Heart left ventricle (tissue), 16 donors: ENCODE results near the gene GOLGA6D. TPM values are rescaled to one million over a fixed set of nuclear protein-coding genes. Genes with fewer than 3 reads are reported as not detected.
"Not testable (repeated sequence)": the region's sequence is repeated elsewhere in the genome, so short reads cannot be mapped to it uniquely, and the experiment has no call there.

ENCODE experiments used
- ATAC-seq, 4 donors: fragments of 200-7000 bp; cut with Tn5 transposase; one replicate each; pipeline ENCODE4 v1.9.1; 2020 to 2022; ENCODE audit warnings: moderate library complexity in 4 of 4, mild to moderate bottlenecking in 3 of 4, moderate number of reproducible peaks in 1 of 4
- DNase-seq, 5 donors: peaks; one replicate each; pipeline ENCODE4 v3.0.0-alpha.2; 2020
- H3K27ac ChIP-seq, 12 donors: fragments of 200-600 bp; sonication (generic) in 4 of 12; one replicate each; pipeline versions ENCODE4 v1.5.0 to v1.8.0; 2016 to 2022; ENCODE audit warnings: mild to moderate bottlenecking in 2 of 12
- H3K27me3 ChIP-seq, 9 donors: fragments of 200-600 bp; sonication (generic) in 2 of 9; one replicate each; pipeline versions ENCODE4 v1.5.1 to v1.8.0; 2016 to 2022; ENCODE audit warnings: mild to moderate bottlenecking in 3 of 9
- H3K36me3 ChIP-seq, 9 donors: fragments of 200-600 bp; sonication (generic) in 2 of 9; one replicate each; pipeline versions ENCODE4 v1.5.0 to v1.8.0; 2018 to 2022; ENCODE audit warnings: mild to moderate bottlenecking in 2 of 9
- H3K4me1 ChIP-seq, 12 donors: fragments of 200-600 bp; sonication (generic) in 4 of 12; one replicate each; pipeline versions ENCODE4 v1.5.0 to v1.8.0; 2016 to 2022; ENCODE audit warnings: mild to moderate bottlenecking in 3 of 12
- H3K4me3 ChIP-seq, 12 donors: fragments of 200-600 bp; sonication (generic) in 4 of 12; one replicate each; pipeline versions ENCODE4 v1.5.0 to v1.8.0; 2017 to 2022; ENCODE audit warnings: mild to moderate bottlenecking in 9 of 12, moderate library complexity in 4 of 12
- H3K9me3 ChIP-seq, 12 donors: fragments of 200-600 bp; sonication (generic) in 4 of 12; one replicate each; pipeline versions ENCODE4 v1.5.0 to v1.8.0; 2016 to 2022; ENCODE audit warnings: mild to moderate bottlenecking in 1 of 12
- POLR2A ChIP-seq, 2 donors: fragments of 450-650 bp; IDR thresholded peaks; one replicate each; pipeline ENCODE4 v1.6.1; 2017; ENCODE audit warnings: antibody characterized with exemption in 2 of 2, mild to moderate bottlenecking in 2 of 2, moderate library complexity in 2 of 2
- WGBS, 4 donors: extraction: QIAGEN DNeasy Blood & Tissue Kit in 2 of 4; methylation state at CpG; one replicate each; pipeline versions ENCODE4 v1.1.5 to v1.1.7; 2013 to 2018; 5-methylcytosine and 5-hydroxymethylcytosine counted together
- intact Hi-C, 10 donors: fragments of 100-400 bp; cut with DNase I; formaldehyde crosslinking; loops; one replicate each; pipeline versions ENCODE4 v1.11.1 to v1.14.2; 2022
- polyA plus RNA-seq, 2 donors: library from polyadenylated mRNA; stranded (reverse); fragments of 200-250 nt; gene quantifications; one replicate each; pipeline ENCODE4 v1.2.3, GENCODE V29; 2013
- total RNA-seq, 9 donors: library from RNA; depleted of rRNA in 2 of 9; stranded (reverse); fragments of >200 nt in 2 of 9; fragmentation: NEBNext Ultra II Directional in 3 of 9; extraction: Animal tissue kit (Norgen Biotek cat#: 25700) in 3 of 9; gene quantifications; one replicate each; pipeline versions ENCODE4 v1.1.0 to v1.2.4, GENCODE V29; 2016 to 2023
- TF ChIP-seq, protein P1 (sequence below), 12 donors: fragments of 200-600 bp; sonication (generic) in 4 of 12; IDR thresholded peaks; one replicate each; pipeline versions ENCODE4 v1.5.0 to v1.8.0; 2018 to 2022; ENCODE audit warnings: antibody characterized with exemption in 12 of 12, mild to moderate bottlenecking in 5 of 12
- donor health status: ischemic (EF 13 %, LVEDD 7.1; RV severe dilation, severe dysfunction).
- donor health status: healthy with polysubstance abuse.
- donor health status: DM: no; HTN: yes; CAD: no.
- donor health status: DM: no; HTN: no; CAD: no.
- donor health status: ischemic (EF 25% LVEDD 6.9; RV normal size, moderate dysfunction).
- donor health status: ischemic (EF 25% LVEDD 5.7; RV mildly dilated, moderate dysfunction).
- donor health status: healthy.
- donor health status: DM: yes; HTN: yes; CAD: no.
- donor health status: ischemic (EF 35%, LVEDD 5.7; RV mildly dilated, moderate dysfunction).
- donor health status: nonischemic (EF 11% LVEDD 7.7; RV severe dilation, severe dysfunction).
- donor health status: DM: yes; HTN: yes; CAD: no.
- donor health status: PGD.
- donor health status: ischemic (EF 29% LVEDD 5.4; RV normal size, mild dysfunction).
- donor health status: nonischemic (EF 23%, LVEDD 6.1; RV moderate dilation, normal function).

Gene GOLGA6D
- total and polyA plus RNA-seq, 11 donors = not detected

DNA sequence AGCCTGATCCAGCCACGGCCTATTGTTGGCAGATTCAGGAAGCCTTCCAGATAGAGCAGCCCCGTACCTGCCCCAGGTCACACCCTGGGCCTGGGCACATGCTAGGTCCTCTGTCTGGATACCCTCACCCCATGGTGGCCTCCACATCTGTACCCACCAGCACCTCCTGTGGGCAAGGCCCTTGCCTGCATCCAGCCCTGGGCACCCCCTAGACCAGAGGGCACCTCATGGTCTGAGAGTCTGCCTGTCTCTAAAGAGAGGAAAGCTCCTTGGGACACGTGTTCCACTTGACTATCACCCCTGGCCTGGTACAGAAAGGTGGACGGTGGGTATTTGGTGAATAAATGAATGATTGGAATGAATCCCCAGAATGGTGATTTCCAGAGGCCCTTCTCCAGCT, 44.4 kb downstream of the GOLGA6D start:
- WGBS, 4 donors = 71 to 88% (median 78%) methylated on average over 4 of the region's 4 CpGs
- Histone ChIP-seq H3K4me1 (no peaks in the 10 kb centered on the region), H3K27me3 (no peaks in the 10 kb centered on the region), H3K9me3 (no peaks in the 10 kb centered on the region), H3K36me3 (no peaks in the 10 kb centered on the region), H3K27ac (no peak overlapping the region), H3K4me3 (no peak overlapping the region)
- ATAC-seq = no peak
- TF ChIP-seq, protein P1, sequence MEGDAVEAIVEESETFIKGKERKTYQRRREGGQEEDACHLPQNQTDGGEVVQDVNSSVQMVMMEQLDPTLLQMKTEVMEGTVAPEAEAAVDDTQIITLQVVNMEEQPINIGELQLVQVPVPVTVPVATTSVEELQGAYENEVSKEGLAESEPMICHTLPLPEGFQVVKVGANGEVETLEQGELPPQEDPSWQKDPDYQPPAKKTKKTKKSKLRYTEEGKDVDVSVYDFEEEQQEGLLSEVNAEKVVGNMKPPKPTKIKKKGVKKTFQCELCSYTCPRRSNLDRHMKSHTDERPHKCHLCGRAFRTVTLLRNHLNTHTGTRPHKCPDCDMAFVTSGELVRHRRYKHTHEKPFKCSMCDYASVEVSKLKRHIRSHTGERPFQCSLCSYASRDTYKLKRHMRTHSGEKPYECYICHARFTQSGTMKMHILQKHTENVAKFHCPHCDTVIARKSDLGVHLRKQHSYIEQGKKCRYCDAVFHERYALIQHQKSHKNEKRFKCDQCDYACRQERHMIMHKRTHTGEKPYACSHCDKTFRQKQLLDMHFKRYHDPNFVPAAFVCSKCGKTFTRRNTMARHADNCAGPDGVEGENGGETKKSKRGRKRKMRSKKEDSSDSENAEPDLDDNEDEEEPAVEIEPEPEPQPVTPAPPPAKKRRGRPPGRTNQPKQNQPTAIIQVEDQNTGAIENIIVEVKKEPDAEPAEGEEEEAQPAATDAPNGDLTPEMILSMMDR (IDR thresholded peaks at IDR 0.05) = no peak
- no peak for TF ChIP-seq POLR2A (IDR thresholded peaks at IDR 0.05)
- no peak for DNase-seq
- intact Hi-C loops = loop anchor here in 2 of 10 donors (10.0 kb wide), 1 partner anchor 92 kb away; no protein-coding TSS in a partner anchor

DNA sequence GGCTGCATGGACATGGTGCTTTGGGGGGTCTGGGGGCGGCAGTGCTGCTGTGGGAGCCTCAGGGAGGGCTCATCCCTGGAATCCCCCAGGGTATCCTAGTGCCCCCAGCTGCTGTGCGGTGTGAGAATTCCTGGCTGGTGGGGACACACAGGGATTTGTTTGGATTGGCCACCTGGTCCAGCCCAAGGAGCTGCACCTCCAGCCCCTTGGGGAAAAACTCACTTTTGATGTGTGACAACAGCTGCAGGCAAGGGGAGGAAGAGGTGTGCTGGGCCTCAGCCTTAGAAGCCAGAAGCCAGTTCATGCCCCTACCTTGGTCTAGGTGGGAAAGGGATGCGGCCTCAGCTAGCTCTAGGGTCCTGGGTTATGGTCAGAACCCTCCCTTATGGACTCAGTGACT, 44.9 kb downstream of the GOLGA6D start:
- WGBS, 4 donors = 76 to 100% (median 87%) methylated on average over 1 to 3 of the region's 3 CpGs
- ATAC-seq (no peak), DNase-seq (no peak)
- H3K27me3 ChIP-seq = no peaks in the 10 kb centered on the region
- no peaks in the 10 kb centered on the region for H3K9me3 ChIP-seq
- no peaks in the 10 kb centered on the region for H3K36me3 ChIP-seq
- intact Hi-C loops = loop anchor here in 2 of 10 donors (10.0 kb wide), 1 partner anchor 93 kb away; no protein-coding TSS in a partner anchor
- no peak overlapping the region for H3K27ac ChIP-seq
- no peaks in the 10 kb centered on the region for H3K4me1 ChIP-seq
- no peak for TF ChIP-seq POLR2A (IDR thresholded peaks at IDR 0.05)
- TF ChIP-seq, protein P1 (IDR thresholded peaks at IDR 0.05) = no peak
- no peak overlapping the region for H3K4me3 ChIP-seq

DNA sequence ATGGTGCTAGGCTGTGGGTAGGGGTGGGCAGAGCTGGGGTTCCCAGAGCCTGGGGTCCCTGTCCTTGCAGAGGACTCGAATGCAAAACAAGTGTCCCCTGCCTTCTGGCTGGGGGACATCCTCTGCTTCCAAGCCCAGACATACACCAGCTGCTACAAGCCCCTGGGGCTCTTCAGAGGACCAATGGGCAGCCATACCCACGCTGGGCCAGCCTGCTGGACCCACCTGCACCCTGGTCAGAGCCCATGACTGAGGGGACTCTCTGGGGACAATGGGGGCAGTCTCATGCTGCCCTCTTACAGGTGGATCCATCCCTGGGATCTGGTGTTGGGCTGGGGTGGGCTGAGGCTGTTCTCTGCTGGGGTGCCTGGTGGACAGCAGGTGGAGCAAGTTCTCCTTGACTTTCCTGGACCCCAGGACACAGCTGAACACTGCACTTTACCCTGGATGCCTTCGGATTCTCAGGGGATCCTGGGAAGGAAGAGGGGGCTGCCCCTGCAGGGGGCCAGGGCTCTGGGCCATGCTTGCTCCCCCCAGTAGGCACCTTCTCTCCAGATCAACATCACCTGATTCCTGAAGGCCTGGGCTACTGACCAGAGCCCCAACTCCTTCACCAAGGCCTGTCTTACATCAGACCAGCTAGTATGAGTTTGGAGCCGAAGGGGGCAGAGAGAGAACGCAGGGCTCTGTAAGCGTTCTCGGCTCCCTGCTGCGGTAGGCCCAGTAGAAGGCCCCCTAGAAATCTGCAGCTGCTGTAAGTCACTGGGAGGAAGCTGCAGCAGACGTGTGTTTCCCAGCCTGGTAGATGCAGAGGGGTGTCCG, 46.1 kb downstream of the GOLGA6D start:
- Histone ChIP-seq H3K4me3 (no peak overlapping the region), H3K27me3 (no peaks in the 10 kb centered on the region), H3K9me3 (no peaks in the 10 kb centered on the region), H3K27ac (no peak overlapping the region), H3K36me3 (no peaks in the 10 kb centered on the region), H3K4me1 (no peaks in the 10 kb centered on the region)
- ATAC-seq = no peak
- intact Hi-C loops = loop anchor here in 2 of 10 donors (10.0 kb wide), 1 partner anchor 94 kb away; no protein-coding TSS in a partner anchor
- DNase-seq = no peak
- 57 to 75% (median 71%) methylated on average over 5 to 10 of the region's 10 CpGs for WGBS, 4 donors
- TF ChIP-seq, protein P1 (IDR thresholded peaks at IDR 0.05) = no peak
- no peak for TF ChIP-seq POLR2A (IDR thresholded peaks at IDR 0.05)

DNA sequence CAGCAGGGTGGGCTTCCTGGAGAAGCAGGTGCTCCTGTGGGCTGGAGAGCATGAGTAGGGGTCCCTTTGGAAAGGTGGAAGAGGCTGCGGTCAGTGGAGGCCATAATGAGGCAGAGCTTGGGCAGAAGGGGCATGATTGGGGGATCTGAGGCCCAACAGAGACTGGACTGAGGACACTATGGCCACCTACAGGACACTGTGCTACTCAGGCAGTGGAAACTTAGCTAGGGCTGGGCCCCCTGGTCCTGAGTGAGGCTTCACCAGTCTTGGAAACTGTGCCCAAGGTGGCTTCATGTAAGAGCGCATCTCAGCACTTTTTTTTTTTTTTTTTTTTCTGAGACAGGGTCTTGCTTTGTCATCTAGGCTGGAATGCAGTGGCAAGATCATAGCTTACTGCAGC, 46.9 kb downstream of the GOLGA6D start:
- intact Hi-C loops = loop anchor here in 2 of 10 donors (10.0 kb wide), 1 partner anchor 95 kb away; no protein-coding TSS in a partner anchor

DNA sequence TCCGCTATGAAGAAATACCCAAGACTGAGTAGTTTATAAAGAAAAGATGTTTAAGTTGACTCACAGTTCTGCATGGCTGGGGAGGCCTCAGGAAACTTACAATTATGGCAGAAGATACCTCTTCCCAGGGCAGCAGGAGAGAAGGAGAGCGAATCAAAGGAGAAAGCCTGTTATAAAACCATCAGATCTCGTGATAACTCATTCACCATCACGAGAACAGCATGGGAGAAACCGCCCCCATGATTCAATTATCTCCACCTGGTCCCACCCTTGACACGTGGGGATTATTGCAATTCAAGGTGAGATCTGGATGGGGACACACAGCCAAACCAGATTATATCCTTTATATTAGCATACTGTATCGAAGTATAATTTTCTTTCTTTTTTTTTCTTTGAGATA, 49.5 kb downstream of the GOLGA6D start:
- intact Hi-C loops = loop anchor here in 1 of 10 donors (10.0 kb wide), 1 partner anchor 127 kb away; the partner anchor contains the start of gene C15orf39

More for the DNA sequence above, 46.9 kb downstream of the GOLGA6D start:
- H3K4me3 ChIP-seq = no peak overlapping the region
- no peaks in the 10 kb centered on the region for H3K27me3 ChIP-seq
- ATAC-seq (no peak), DNase-seq (no peak)
- H3K27ac ChIP-seq = no peak overlapping the region
- no peaks in the 10 kb centered on the region for H3K4me1 ChIP-seq
- 92 to 98% (median 95%) methylated on average over 2 of the region's 2 CpGs for WGBS, 4 donors
- no peak for TF ChIP-seq POLR2A (IDR thresholded peaks at IDR 0.05)
- TF ChIP-seq, protein P1 (IDR thresholded peaks at IDR 0.05) = no peak
- no peaks in the 10 kb centered on the region for H3K9me3 ChIP-seq
- H3K36me3 ChIP-seq = no peaks in the 10 kb centered on the region

DNA sequence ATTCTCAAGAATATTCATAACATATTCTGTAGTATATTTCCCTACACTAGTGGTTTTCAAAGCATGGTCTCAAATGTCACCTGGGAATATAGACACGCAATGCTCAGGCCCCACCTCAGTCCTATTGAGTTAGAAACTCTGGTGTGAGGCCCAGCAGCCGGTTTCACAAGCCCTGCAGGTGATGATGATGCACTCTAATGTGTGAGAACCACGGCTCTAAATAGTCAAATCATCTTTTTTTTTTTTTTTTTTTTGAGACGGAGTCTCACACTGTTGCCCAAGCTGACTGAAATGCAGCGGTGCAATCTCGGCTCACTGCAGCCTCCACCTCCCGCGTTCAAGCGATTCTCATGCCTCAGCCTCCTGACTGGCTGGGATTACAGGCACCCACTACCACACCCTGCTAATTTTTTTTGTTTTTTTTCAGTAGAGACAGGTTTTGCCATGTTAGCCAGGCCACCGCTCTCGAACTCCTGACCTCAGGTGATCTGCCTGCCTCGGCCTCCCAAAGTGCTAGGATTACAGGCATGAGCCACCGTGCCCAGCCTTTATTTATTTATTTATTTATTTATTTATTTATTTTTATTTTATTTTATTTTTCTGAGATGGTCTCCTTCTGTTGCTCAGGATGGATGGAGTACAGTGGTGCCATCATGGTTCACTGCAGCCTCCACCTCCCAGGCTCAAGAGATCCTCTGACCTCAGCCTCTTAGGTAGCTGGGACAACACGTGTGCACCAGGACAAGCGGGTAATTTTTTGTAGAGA, 51.2 kb downstream of the GOLGA6D start:
- DNase-seq, ATAC-seq, H3K4me3 ChIP-seq, H3K36me3 ChIP-seq, H3K9me3 ChIP-seq, H3K27me3 ChIP-seq, H3K27ac ChIP-seq: not testable (repeated sequence)
- WGBS, 4 donors = 91 to 94% (median 93%) methylated on average over 15 of the region's 15 CpGs
- peaks cover 0 to 16% (median 13%) of the 10 kb centered on the region in 12 donors for H3K4me1 ChIP-seq
- intact Hi-C loops = loop anchor here in 2 of 10 donors (2.0 to 10.0 kb wide), 2 partner anchors 35 to 129 kb away; partner anchors contain the start of genes C15orf39 (in 1 of the 2) and MAN2C1 (in 1 of the 2)

More for the DNA sequence above, 49.5 kb downstream of the GOLGA6D start:
- H3K4me3 ChIP-seq, H3K27me3 ChIP-seq, H3K9me3 ChIP-seq, DNase-seq, H3K36me3 ChIP-seq, ATAC-seq, H3K27ac ChIP-seq: not testable (repeated sequence)
- H3K4me1 ChIP-seq = peaks cover 0 to 15% (median 11%) of the 10 kb centered on the region in 12 donors
- 75 to 77% (median 76%) methylated on average over 7 of the region's 7 CpGs for WGBS, 4 donors
